CD4-positive, CD25-positive, alpha-beta regulatory T cell (primary cell): Measurements from ENCODE around the gene ADAM12. TPM values are rescaled to one million over a fixed set of nuclear protein-coding genes. Genes with fewer than 3 reads are reported as not detected.

Experiments
- ATAC-seq, 2 donors: fragments of 150-1000 bp; cut with Tn5 transposase; one replicate each; pipeline ENCODE4 v1.10.0; 2021; ENCODE audit warnings: low read depth in 2 of 2, moderate number of reproducible peaks in 2 of 2, moderate library complexity in 1 of 2
- DNase-seq, 3 donors: peaks; one replicate each; pipeline versions ENCODE4 v3.0.0 to v3.0.0-alpha.2; 2012 to 2022; ENCODE audit warnings: mixed read lengths in 1 of 3
- H3K27ac ChIP-seq: one replicate; pipeline ENCODE4 v1.7.0; 2013; ENCODE audit warnings: mild to moderate bottlenecking, low read length; ENCODE audit not compliant: insufficient read depth, poor library complexity, severe bottlenecking
- H3K27me3 ChIP-seq: one replicate; pipeline ENCODE4 v1.7.0; 2013; ENCODE audit warnings: low read length; ENCODE audit not compliant: control insufficient read depth, insufficient read depth
- H3K36me3 ChIP-seq: one replicate; pipeline ENCODE4 v1.7.0; 2013; ENCODE audit warnings: mild to moderate bottlenecking, low read length, moderate library complexity; ENCODE audit not compliant: control insufficient read depth, insufficient read depth
- H3K4me1 ChIP-seq: 2 replicates; pipeline ENCODE4 v1.7.0; 2013; ENCODE audit warnings: mild to moderate bottlenecking, low read length; ENCODE audit not compliant: insufficient read depth, control insufficient read depth, poor library complexity, severe bottlenecking
- H3K4me3 ChIP-seq: one replicate; pipeline ENCODE4 v1.7.0; 2013; ENCODE audit warnings: low read depth, mild to moderate bottlenecking, low read length, moderate library complexity
- H3K9me3 ChIP-seq, 2 experiments: 1 replicate in 1 of 2; 2 replicates in 1 of 2; pipeline ENCODE4 v1.7.0; 2013; ENCODE audit warnings: low read length in 2 of 2, mild to moderate bottlenecking in 1 of 2, moderate library complexity in 1 of 2; ENCODE audit not compliant: control insufficient read depth in 2 of 2
- H3K27ac Mint-ChIP-seq, 3 donors: one replicate each; pipeline ENCODE4 v1.8.0; 2020 to 2022; ENCODE audit warnings: mild to moderate bottlenecking in 3 of 3, mixed read lengths in 3 of 3, moderate library complexity in 2 of 3
- H3K27me3 Mint-ChIP-seq: one replicate; pipeline ENCODE4 v1.8.0; 2022; ENCODE audit warnings: mild to moderate bottlenecking, mixed read lengths
- H3K36me3 Mint-ChIP-seq: one replicate; pipeline ENCODE4 v1.8.0; 2020; ENCODE audit warnings: mixed read lengths
- H3K4me1 Mint-ChIP-seq, 4 donors: one replicate each; pipeline ENCODE4 v1.8.0; 2020 to 2022; ENCODE audit warnings: mixed read lengths in 4 of 4, mild to moderate bottlenecking in 1 of 4
- H3K4me3 Mint-ChIP-seq, 4 donors: one replicate each; pipeline ENCODE4 v1.8.0; 2020 to 2022; ENCODE audit warnings: mild to moderate bottlenecking in 4 of 4, mixed read lengths in 4 of 4, moderate library complexity in 3 of 4
- H3K9me3 Mint-ChIP-seq, 7 donors: one replicate each; pipeline ENCODE4 v1.8.0; 2020 to 2022; ENCODE audit warnings: mixed read lengths in 7 of 7, mild to moderate bottlenecking in 3 of 7, moderate library complexity in 2 of 7
- polyA plus RNA-seq, 4 donors: library from polyadenylated mRNA; unstranded; fragments of 300-500 nt; fragmentation: Illumina TruSeq; gene quantifications; one replicate each; pipeline ENCODE4 v1.2.3, GENCODE V29; 2021
- total RNA-seq: library from RNA; stranded (reverse); gene quantifications from one replicate; pipeline ENCODE4 v1.2.3, GENCODE V29; 2022

ADAM12 gene
- total and polyA plus RNA-seq, 5 donors from 2014 or later: 1.3 to 3.8 (median 1.9) TPM

GRCh38 chr10:126278851-126279250 is 109.4 kb downstream of the ADAM12 start:
- H3K9me3 Mint-ChIP-seq: peaks cover 0 to 4% (median 0%) of the 10 kb centered on the region in 7 donors
- H3K4me1 Mint-ChIP-seq: peaks cover 0 to 2% (median 0%) of the 10 kb centered on the region in 4 donors
- Histone ChIP-seq H3K4me3 (no peak overlapping the region), H3K36me3 (no peaks in the 10 kb centered on the region), H3K27ac (no peak overlapping the region), H3K4me1 (no peaks in the 10 kb centered on the region), H3K9me3 (no peaks in the 10 kb centered on the region), H3K27me3 (no peaks in the 10 kb centered on the region)
- no peak for ATAC-seq
- no peak for DNase-seq
- H3K27me3 Mint-ChIP-seq: no peaks in the 10 kb centered on the region
- no peak overlapping the region for H3K27ac Mint-ChIP-seq
- no peak overlapping the region for H3K4me3 Mint-ChIP-seq
- H3K36me3 Mint-ChIP-seq: no peaks in the 10 kb centered on the region

GRCh38 chr10:126277181-126277580 is 111.1 kb downstream of the ADAM12 start:
- H3K4me1 Mint-ChIP-seq: no peaks in the 10 kb centered on the region

GRCh38 chr10:126272526-126272925 is 115.8 kb downstream of the ADAM12 start:
- Mint-ChIP-seq H3K4me1 (peaks cover 0 to 4% (median 0%) of the 10 kb centered on the region in 4 donors), H3K27me3 (peaks cover 5% of the 10 kb centered on the region), H3K27ac (no peak overlapping the region), H3K4me3 (no peak overlapping the region), H3K9me3 (peaks cover 0 to 8% (median 0%) of the 10 kb centered on the region in 7 donors), H3K36me3 (no peaks in the 10 kb centered on the region)
- ATAC-seq (no peak), DNase-seq (no peak)
- H3K27me3 ChIP-seq: no peaks in the 10 kb centered on the region
- no peaks in the 10 kb centered on the region for H3K9me3 ChIP-seq
- no peak overlapping the region for H3K4me3 ChIP-seq
- H3K4me1 ChIP-seq: no peaks in the 10 kb centered on the region
- H3K27ac ChIP-seq: no peak overlapping the region
- H3K36me3 ChIP-seq: no peaks in the 10 kb centered on the region

More at GRCh38 chr10:126277181-126277580, 111.1 kb downstream of the ADAM12 start:
- no peak overlapping the region for H3K27ac Mint-ChIP-seq
- H3K9me3 Mint-ChIP-seq: peaks cover 0 to 4% (median 0%) of the 10 kb centered on the region in 7 donors
- ATAC-seq (no peak), DNase-seq (no peak)
- no peak overlapping the region for H3K4me3 Mint-ChIP-seq
- no peaks in the 10 kb centered on the region for H3K27me3 Mint-ChIP-seq
- no peaks in the 10 kb centered on the region for H3K9me3 ChIP-seq
- no peaks in the 10 kb centered on the region for H3K27me3 ChIP-seq
- no peak overlapping the region for H3K4me3 ChIP-seq
- no peak overlapping the region for H3K27ac ChIP-seq
- no peaks in the 10 kb centered on the region for H3K4me1 ChIP-seq
- no peaks in the 10 kb centered on the region for H3K36me3 ChIP-seq
- H3K36me3 Mint-ChIP-seq: no peaks in the 10 kb centered on the region

GRCh38 chr10:126270111-126270510 is 118.2 kb downstream of the ADAM12 start:
- no peak for ATAC-seq
- Mint-ChIP-seq H3K4me3 (no peak overlapping the region), H3K4me1 (peaks cover 0 to 4% (median 0%) of the 10 kb centered on the region in 4 donors), H3K27me3 (peaks cover 5% of the 10 kb centered on the region), H3K9me3 (peaks cover 0 to 9% (median 4%) of the 10 kb centered on the region in 7 donors), H3K36me3 (no peaks in the 10 kb centered on the region), H3K27ac (no peak overlapping the region)
- Histone ChIP-seq H3K27ac (no peak overlapping the region), H3K4me3 (no peak overlapping the region), H3K4me1 (no peaks in the 10 kb centered on the region), H3K36me3 (no peaks in the 10 kb centered on the region), H3K9me3 (no peaks in the 10 kb centered on the region), H3K27me3 (no peaks in the 10 kb centered on the region)
- DNase-seq: no peak

GRCh38 chr10:126268013-126268920 is 120.0 kb downstream of the ADAM12 start:
- H3K27me3 ChIP-seq: no peaks in the 10 kb centered on the region
- no peaks in the 10 kb centered on the region for H3K36me3 Mint-ChIP-seq
- no peak overlapping the region for H3K27ac ChIP-seq
- ATAC-seq: no peak
- peak overlapping the region in 1 of 3 donors; percentile 45 for H3K27ac Mint-ChIP-seq
- peaks cover 5% of the 10 kb centered on the region for H3K27me3 Mint-ChIP-seq
- H3K4me1 ChIP-seq: no peaks in the 10 kb centered on the region
- no peak overlapping the region for H3K4me3 Mint-ChIP-seq
- DNase-seq: no peak
- peaks cover 0 to 9% (median 4%) of the 10 kb centered on the region in 7 donors for H3K9me3 Mint-ChIP-seq
- no peak overlapping the region for H3K4me3 ChIP-seq
- no peaks in the 10 kb centered on the region for H3K9me3 ChIP-seq
- H3K36me3 ChIP-seq: no peaks in the 10 kb centered on the region
- peaks cover 0 to 4% (median 0%) of the 10 kb centered on the region in 4 donors for H3K4me1 Mint-ChIP-seq

GRCh38 chr10:126264102-126265018 is 123.9 kb downstream of the ADAM12 start:
- H3K27ac ChIP-seq: no peak overlapping the region
- DNase-seq: no peak

GRCh38 chr10:126263006-126263676 is 125.1 kb downstream of the ADAM12 start:
- Mint-ChIP-seq H3K4me1 (peaks cover 0 to 2% (median 0%) of the 10 kb centered on the region in 4 donors), H3K9me3 (peaks cover 0 to 5% (median 4%) of the 10 kb centered on the region in 7 donors), H3K4me3 (no peak overlapping the region), H3K27me3 (no peaks in the 10 kb centered on the region), H3K27ac (no peak overlapping the region), H3K36me3 (no peaks in the 10 kb centered on the region)
- Histone ChIP-seq H3K4me3 (no peak overlapping the region), H3K27me3 (no peaks in the 10 kb centered on the region), H3K4me1 (no peaks in the 10 kb centered on the region), H3K9me3 (no peaks in the 10 kb centered on the region), H3K36me3 (no peaks in the 10 kb centered on the region), H3K27ac (no peak overlapping the region)
- ATAC-seq: no peak
- no peak for DNase-seq

More at GRCh38 chr10:126264102-126265018, 123.9 kb downstream of the ADAM12 start:
- Histone ChIP-seq H3K4me3 (no peak overlapping the region), H3K4me1 (no peaks in the 10 kb centered on the region), H3K36me3 (no peaks in the 10 kb centered on the region), H3K9me3 (no peaks in the 10 kb centered on the region), H3K27me3 (no peaks in the 10 kb centered on the region)
- Mint-ChIP-seq H3K4me1 (peaks cover 0 to 4% (median 0%) of the 10 kb centered on the region in 4 donors), H3K9me3 (peaks cover 0 to 8% (median 4%) of the 10 kb centered on the region in 7 donors), H3K27ac (no peak overlapping the region), H3K36me3 (no peaks in the 10 kb centered on the region), H3K4me3 (no peak overlapping the region), H3K27me3 (no peaks in the 10 kb centered on the region)
- no peak for ATAC-seq
